Measurements from ENCODE around the gene HIGD2A. TPM values are rescaled to one million over a fixed set of nuclear protein-coding genes. Genes with fewer than 3 reads are reported as not detected.
A peak's percentile ranks its signal among the peaks of the same experiment; 100 is the strongest.

The HIGD2A gene
- total and polyA plus RNA-seq, 2 experiments from 2014 or later, result 67.7 to 194 TPM

- no peaks in the 10 kb centered on the region for H3K79me2 ChIP-seq (replicated peaks; ENCODE audit: insufficient read depth)
- TF ChIP-seq STAT1 (IDR thresholded peaks at IDR 0.05; ENCODE audit: unreplicated experiment) (no peak), CTCF (conservative IDR thresholded peaks at IDR 0.05; ENCODE audit: low read depth in 2 of 2) (no peak), ZNF331 (CRISPR knock-in tag; IDR thresholded peaks at IDR 0.05; ENCODE audit: low read depth) (no peak), JUNB (IDR thresholded peaks at IDR 0.05; ENCODE audit: unreplicated experiment) (no peak), ZNF114 (CRISPR knock-in tag; IDR thresholded peaks at IDR 0.05) (no peak), EZH2 (IDR thresholded peaks at IDR 0.05; ENCODE audit: low read depth, unreplicated experiment) (no peak), CREB1 (CRISPR knock-in tag; IDR thresholded peaks at IDR 0.05; ENCODE audit: low read depth) (no peak), REST (IDR thresholded peaks at IDR 0.05; ENCODE audit: unreplicated experiment) (no peak), ETS1 (IDR thresholded peaks at IDR 0.05) (no peak), ZNF462 (CRISPR knock-in tag; IDR thresholded peaks at IDR 0.05) (no peak), POLR2AphosphoS5 (IDR thresholded peaks at IDR 0.05; ENCODE audit: low read depth) (no peak)
Measured at GRCh38 chr5:176394881-176395675, 6.5 kb downstream of the HIGD2A start.

More at GRCh38 chr5:176394881-176395675, 6.5 kb downstream of the HIGD2A start:
- Histone ChIP-seq H3K36me3 (ENCODE audit: insufficient read depth) (no peaks in the 10 kb centered on the region), H3F3A (replicated peaks; ENCODE audit: low read depth) (no peaks in the 10 kb centered on the region), H3K4me2 (no peak overlapping the region), H3K9me2 (ENCODE audit: insufficient read depth) (no peaks in the 10 kb centered on the region), H4K20me1 (replicated peaks; ENCODE audit: insufficient read depth) (no peaks in the 10 kb centered on the region), H3K27ac (ENCODE audit: low read depth) (no peak overlapping the region), H3K4me3 (no peak overlapping the region), H2AFZ (no peak overlapping the region), H3K27me3 (ENCODE audit: insufficient read depth) (no peaks in the 10 kb centered on the region), H3K4me1 (ENCODE audit: insufficient read depth) (no peaks in the 10 kb centered on the region)
- Mint-ChIP-seq H3K9me3 (no peaks in the 10 kb centered on the region), H3K27me3 (ENCODE audit: insufficient read depth, low read depth, poor library complexity) (peaks cover 9% of the 10 kb centered on the region), H3K36me3 (ENCODE audit: low read depth) (peaks cover 10% of the 10 kb centered on the region; the same call in 2 of the 3 replicates), H3K27ac (0 out of 2 replicates have a peak overlapping the region, but pooled peaks have one; percentile 38), H3K4me1 (peaks cover 4% of the 10 kb centered on the region; the same call in 1 of the 3 replicates), H3K4me3 (no peak overlapping the region)
- DNase-seq (ENCODE audit: low spot score) (no peak), ATAC-seq (no peak)

Data from GM23338 (cell line).